ENCODE data around the gene TMEM60.
A peak's percentile ranks its signal among the peaks of the same experiment; 100 is the strongest.
"Not testable (repeated sequence)": the region's sequence is repeated elsewhere in the genome, so short reads cannot be mapped to it uniquely, and the experiment has no call there.

The TMEM60 gene

DNA sequence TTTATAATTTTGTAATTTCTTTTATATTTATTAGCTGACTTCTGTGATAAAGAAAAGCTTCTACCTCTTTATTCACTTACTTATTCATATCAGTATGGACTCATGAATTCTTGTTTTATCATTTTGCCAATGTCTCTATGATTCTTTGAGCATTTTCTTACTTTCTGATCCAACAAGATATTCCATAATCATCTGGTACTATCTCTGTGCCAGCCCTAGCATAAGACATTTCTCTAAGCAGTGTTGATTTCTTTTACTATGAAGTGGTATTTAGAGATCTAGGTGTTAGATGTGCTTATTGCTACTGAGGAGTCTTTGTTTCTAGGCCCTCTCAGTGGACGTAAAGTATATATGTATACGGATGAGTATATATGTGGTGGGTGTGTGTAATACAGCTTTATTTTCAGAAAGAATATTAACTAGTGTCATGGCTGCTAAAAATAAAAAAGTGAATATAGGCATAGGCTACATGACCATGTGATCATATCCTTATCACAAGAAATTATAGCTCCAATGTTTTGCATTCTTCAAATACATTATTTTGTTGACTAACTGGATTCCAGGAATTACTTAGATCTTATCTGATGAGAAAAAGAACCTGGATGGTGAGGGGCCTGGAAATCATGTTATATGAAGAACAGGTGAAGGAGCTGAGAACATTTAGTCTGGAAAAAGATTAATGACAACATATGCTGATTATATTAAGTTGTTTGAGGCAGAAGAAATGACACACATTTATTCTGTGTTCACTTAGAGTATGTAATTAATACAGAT lies 13.5 kb upstream of the TMEM60 start:
- DNase-seq, result no peak

DNA sequence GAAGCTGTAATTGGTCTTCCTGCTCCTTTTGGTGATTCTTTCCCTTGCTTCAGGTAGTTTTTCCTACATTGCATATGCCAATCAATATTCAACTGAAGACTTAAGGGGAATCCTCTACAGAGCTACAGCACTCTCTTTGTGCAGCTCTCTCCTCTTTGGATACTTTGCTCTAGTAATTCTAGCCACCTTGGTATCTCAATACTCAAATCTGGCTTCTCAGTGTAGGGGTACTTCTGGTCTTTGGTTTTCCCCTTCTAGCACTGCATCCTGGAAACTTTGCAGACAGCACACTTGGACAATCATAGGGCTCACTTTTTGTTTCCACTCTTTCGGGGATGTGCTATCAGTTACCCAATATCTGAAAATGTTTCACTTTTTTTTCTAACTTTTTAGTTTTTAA lies 10.3 kb upstream of the TMEM60 start:
- no peak for DNase-seq

DNA sequence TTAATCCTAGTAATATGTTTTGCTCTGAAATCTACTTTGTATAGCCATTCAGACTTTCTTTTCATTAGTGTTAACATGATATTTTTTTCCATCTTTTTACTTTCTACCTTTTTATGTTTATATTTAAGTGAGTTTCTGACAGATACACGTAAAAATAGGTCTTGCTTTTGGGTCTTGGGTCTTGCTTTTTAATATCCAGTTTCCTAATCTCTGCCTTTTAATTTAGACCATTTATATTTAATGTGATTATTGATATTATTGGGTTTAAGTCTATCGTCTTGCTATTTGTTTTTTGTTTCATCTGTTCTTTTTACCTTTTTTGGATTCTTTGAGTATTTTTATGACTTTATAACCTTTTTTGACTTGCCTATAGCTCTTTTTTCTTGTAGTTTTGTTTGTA lies 8.2 kb upstream of the TMEM60 start:
- DNase-seq, result no peak

- peak in 2 of 5 donors; percentile 10 to 58 for DNase-seq
Measured at GRCh38 chr7:77802557-77803405, 4.5 kb upstream of the TMEM60 start.

DNA sequence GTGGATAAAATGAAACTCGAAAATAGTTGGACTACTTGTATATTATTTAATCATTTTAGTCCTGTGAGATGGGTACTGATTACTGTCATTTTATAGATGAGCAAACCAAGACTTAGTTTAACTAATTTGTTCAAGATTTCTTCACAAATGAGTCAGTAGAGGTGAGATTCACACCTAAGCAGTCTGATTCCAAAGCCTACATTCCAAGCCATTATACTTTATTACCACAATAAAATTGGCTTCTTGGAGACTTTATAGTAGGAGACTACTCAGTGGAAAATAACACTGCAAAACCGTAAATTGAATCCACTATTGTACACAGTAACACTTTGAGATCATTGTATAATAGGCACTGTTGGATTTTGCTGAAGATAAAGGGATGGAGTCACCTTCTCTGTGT lies 2.5 kb upstream of the TMEM60 start:
- no peak for DNase-seq

DNA sequence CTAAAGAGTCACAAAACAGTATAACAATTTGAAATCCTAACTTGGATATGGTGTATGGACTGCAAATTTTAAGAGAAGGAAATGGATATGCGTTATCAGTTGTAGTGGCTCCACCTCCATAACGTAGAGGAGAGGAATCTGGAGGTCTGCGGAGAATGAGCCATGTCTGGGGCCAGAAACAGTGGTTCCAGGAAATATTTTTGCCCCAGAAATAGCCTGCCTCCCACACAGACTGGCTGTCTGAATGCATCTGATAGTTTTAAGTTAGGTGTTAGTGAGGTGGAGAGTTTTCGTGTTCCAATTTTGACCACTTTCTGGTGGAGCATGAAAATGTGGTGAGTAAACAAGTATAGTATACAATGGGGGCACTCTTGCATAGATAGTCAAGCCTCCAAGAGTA lies 1.9 kb upstream of the TMEM60 start:
- peak in 1 of 5 donors; percentile 19 for DNase-seq

DNA sequence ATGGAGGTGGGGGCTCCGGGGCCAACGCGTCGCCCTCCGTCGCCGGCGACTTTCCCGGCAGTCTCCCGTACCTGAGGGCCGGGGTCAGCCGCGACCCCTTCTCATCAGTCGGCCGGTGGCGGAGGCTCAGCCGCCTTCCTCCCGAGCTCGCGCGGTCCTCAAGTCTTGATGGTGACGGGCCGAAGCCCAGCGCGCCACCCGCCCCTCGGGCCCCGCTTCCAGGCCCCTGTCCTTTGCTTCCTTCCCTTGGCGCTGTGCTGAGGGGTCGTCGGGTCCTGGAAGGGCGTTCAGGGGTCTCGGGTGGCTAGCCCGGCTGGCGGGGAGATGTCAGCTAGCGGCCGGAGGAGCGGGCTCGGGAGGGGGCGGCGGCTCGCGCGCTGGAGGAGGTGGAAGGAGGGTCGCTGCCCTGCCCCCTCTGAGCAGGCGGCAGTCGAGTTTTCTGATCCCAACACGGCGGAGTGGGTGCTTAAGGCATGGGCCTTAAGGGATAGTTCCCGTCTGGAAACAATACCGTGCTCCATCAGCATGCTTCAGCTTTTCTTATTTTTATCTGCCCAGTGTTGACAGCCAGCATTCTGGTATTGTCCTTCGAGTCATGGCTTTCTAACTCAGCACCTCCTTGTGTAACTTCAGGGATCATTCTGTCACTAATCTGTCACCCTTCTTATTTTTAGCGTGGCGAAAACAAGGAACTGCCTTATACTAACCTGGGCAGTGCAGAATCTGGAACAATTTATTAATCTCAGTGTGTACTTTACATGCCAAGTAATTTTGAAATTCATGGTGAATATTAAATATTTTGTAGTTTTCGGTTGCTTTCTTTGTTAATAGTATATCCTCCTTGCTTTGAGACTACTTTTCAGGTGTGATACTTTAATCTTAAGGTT lies 1.1 kb upstream of the TMEM60 start:
- DNase-seq, result peak; percentile 10 to 30 (median 22)

GRCh38 chr7:77797734-77798393 lies 370 bp downstream of the TMEM60 start:
- DNase-seq, result no peak

DNA sequence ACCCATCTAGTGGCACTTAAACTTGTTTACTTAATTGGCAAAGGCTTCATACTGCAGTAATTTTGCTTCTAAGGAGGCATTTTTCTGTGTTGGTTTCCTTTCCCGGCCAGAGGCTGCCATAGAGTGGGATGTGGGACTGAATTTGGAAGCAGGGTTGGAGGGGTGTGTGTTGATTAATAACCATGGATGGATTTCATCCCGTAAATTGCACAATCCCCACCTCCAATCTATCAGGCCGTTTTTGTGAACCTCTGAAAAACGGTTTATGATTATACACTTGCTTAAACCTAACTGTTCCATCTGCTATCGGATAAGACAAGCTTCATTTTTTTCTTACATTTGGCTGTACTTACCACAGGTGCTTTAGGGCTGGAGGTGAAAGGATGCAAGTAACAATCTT lies 1.3 kb downstream of the TMEM60 start:
- DNase-seq, result no peak

- DNase-seq, result no peak
Measured at GRCh38 chr7:77796109-77796508, 2.1 kb downstream of the TMEM60 start.

GRCh38 chr7:77794000-77794399 lies 4.2 kb downstream of the TMEM60 start:
- no peak for DNase-seq

- no peak for DNase-seq
Measured at GRCh38 chr7:77791956-77792355, 6.3 kb downstream of the TMEM60 start.

DNA sequence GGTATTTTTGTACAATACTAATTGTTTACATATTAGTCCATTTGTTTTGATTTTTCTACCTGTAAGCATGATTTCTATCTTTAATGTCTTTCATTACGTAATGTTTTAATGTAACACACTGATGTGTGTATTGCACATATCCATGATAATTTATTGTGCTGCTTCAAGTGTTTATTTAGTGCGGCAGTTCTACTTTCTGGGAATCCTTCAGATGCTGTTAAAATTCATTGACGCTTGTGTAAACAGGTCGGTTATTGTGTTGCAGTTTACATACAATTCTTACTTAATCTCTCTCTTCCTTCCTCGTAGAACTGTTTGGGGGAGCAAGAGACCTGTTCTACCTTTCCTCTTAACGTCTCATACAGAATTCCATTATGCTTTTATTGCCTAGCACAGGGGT lies 6.9 kb downstream of the TMEM60 start:
- DNase-seq, result no peak

DNA sequence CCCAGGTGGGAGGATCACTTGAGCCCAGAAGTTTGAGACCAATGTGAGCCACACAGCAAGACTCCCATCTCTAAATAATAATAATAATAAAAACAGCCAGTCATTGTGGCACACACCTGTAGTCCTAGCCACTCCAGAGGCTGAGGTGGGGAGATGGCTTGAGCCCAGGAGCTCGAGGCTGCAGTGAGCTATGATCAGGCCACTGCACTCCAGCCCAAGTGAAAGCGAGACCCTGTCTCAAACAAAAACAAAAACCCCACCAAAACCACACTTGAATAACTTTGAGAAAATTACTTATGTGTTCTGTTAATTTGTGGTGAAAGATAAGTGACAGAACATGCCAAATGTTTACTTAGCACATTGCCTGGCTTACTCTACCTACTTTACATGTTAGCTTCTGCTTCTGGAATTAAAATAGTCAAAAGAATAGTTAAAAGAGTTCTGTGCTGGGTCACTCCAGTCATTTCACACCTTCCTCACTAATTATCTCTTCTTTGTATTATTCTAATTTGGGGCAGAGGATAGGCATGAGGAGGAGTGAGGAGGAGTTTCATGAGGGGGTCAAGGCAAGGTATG lies 9.8 kb downstream of the TMEM60 start:
- no peak for DNase-seq

DNA sequence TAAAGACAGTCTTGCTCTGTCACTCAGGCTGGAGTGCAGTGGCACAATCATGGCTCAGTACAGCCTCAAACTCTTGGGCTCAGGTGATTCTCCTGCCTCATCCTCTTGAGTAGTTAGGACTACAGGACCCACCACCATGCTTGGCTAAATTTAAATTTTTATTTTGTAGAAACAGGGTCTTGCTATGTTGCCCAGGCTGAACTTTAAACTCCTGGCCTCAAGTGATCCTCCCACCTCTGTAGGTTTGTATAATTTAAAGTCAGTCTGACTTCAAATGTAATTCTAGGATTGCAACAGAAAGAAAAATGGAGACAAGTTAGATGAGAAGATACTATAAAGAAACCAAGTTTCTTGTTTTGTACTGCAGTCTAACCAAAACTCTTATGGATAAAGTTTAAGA lies 11.5 kb downstream of the TMEM60 start:
- DNase-seq, result no peak

DNA sequence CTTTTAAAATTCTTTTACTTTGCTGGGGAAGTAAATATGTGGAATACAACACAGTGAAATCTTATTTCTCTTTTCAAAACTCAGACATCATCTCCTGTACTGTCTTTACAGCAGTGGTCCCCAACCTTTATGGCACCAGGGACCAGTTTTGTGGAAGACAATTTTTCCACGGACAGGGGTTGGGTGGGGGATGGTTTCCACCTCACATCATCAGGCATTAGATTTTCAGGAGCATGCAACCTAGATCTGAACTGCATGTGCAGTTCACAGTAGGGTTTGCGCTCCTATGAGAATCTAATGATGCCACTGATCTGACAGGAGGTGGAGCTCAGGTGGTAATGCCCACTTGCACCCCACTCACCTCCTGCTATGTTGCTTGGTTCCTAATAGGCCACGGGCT lies 12.2 kb downstream of the TMEM60 start:
- DNase-seq, result no peak

- not testable (repeated sequence) for DNase-seq
Measured at GRCh38 chr7:77784426-77784825, 13.8 kb downstream of the TMEM60 start.

DNA sequence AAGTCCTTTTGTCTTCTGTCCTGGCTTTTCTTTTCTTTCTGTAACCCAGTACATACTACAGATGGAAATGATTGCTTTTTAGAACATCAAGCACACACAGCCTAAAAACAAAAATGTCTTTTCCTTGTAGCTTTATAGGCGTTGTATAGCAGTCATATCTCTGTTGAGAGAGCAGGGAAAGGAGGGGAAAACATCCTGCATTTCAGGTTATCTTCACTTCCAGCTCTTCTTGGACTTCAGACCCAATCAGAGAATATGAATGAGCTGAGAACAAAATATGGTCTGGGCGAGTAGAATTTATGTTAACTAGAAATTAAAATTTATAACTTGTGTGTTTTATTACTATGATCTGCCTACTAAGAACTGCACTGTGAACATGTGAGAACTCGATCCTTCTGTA lies 14.7 kb downstream of the TMEM60 start:
- no peak for DNase-seq

GRCh38 chr7:77783111-77783510 lies 15.1 kb downstream of the TMEM60 start:
- DNase-seq, result no peak

GRCh38 chr7:77782383-77782782 lies 15.9 kb downstream of the TMEM60 start:
- no peak for DNase-seq

- DNase-seq, result no peak
Measured at GRCh38 chr7:77778535-77778934, 19.7 kb downstream of the TMEM60 start.

- DNase-seq, result no peak
Measured at GRCh38 chr7:77771901-77772300, 26.3 kb downstream of the TMEM60 start.
